GM21825 (cell line): ENCODE measurements around the gene EPHB2.
"Not testable (repeated sequence)": the region's sequence is repeated elsewhere in the genome, so short reads cannot be mapped to it uniquely, and the experiment has no call there.

ENCODE experiments used
- ATAC-seq: cut with Tn5 transposase; IDR thresholded peaks from one replicate; pipeline ENCODE4 v1.9.1; 2021; ENCODE audit warnings: mild to moderate bottlenecking, moderate library complexity; ENCODE audit not compliant: unreplicated experiment

EPHB2 gene

DNA sequence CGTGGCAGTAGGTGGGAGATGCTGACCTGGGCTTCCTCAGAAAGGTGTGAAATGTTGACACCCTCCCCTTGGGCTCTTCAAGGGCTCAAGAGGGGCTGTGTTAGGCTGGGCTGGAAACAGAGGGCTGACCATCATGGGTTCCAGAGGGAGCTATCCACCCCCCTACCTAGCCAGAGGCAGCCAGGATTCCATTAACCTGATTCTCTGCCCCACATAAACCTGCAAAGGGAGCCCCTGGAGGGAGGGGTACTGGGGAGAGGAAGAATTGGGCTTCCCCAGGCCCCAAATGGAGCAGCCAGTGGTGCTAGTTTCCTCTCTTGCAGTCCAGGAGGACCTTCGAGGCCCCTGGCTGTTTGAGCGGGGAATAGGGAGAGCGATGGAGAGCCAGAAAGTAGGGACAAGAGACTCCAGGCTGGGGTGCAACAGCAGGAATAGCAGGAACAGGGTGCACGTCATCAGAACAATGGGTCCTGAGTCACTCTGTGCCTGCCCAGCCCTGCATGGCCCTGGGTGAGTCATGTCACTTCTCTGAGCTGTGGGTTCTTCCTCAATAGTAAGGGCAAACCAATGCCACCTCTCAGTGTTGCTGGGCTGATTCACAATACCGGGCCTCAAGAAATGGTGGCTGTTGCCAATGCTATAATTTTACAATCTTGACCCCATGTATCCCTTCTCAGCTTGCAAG lies 121.2 kb downstream of the EPHB2 start:
- no peak for ATAC-seq

DNA sequence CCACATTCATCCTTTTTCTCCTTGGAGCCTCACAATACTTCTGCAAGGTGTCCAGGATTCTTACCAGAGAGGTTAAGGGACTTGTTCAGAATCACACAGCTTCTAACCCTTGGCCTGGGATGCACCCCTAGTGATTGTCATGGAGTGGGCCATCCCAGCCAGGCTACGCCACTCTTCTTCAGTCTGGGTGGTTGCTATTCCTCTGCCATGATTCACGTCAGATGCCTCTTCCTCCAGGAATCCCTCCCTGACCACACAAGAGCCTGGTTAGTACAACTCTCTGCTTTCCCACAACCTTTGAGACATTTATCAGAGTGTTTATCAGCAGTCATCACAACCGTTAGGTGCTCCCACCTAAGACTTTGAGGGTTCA lies 121.8 kb downstream of the EPHB2 start:
- no peak for ATAC-seq

DNA sequence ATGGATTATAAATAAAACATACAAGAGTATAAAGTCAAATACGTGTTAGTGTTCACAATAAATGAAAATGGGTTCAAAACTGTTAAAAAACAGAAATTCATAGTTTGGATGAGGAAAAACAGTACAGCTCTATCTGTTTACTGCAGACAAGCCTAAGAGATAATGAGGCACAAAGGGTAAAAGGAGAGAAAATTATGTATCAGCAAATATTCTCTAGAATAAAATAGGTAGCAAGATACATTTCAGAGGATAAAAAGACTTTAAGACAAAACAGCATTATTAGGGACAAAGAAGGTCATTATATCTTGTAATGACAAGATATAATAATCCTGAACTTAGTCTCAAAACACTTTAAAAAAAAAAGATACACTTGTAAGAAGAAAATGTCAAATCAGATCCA lies 123.1 kb downstream of the EPHB2 start:
- ATAC-seq, result no peak

DNA sequence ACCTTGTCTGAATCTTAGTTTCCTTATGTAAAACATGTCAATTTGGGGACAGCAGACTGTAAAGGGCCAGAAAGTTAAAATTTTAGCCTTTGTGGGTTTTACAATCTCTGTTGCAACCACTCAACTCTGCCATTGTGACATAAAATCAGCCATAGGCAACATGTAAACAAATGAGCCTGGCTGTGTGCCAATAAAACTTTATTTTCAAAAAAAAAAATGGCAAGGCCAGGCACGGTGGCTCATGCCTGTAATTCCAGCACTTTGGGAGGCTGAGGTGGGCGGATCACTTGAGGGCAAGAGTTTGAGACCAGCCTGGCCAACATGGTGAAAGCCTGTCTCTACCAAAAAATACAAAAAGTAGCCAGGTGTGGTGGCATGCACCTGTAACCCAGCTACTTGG lies 123.8 kb downstream of the EPHB2 start:
- ATAC-seq, result not testable (repeated sequence)

DNA sequence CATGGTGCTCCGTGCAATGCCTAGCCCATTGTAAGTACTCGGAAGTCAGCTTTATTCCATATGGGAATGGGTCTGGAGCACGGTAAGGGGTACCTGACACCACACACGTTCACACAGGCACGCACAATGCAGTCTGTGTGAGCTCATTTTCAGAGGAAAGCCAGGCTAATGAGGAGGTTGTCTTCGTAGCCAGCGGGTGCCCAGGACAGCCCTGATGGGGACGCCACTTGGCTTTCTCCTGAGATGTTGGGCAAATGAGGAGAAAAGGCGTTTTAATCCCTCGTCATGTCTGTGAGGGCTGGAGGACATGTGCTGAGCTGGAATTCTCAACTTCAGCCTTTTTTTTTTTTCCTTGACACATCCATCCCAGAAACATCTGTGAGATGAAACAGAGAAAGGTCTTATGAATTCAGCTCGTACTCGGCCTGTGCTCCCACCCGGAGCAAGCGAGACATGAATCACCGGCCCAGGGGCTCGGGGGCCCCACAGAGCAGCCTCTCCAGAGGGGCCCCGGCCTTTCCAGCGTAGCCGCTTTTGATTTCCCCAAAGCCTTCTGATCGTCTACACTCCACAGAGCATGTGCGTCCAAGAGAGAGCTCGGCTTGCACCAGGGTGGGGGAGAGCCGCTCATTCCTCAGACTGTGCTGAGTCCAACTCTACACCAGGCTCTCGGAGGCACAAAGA lies 125.1 kb downstream of the EPHB2 start:
- ATAC-seq, result no peak

DNA sequence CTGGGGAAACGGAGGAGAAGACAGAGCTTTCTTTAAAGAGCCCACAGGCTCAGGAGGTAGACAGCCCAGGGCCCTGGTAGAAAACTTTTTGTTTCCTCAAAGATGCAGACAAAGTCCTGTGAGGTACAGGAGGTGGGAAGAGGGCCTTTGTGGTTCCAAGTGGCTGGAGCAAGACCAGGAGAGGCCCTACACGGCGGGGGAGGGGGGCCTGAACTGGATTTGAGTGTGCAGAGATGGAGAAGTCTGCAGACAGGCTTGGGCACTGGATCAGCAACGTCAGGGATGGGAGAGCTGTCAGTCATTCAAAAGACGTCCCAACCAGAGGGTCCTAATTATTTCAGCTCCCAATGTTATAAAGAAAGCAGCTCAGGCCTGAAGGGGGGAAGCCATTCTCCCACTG lies 126.2 kb downstream of the EPHB2 start:
- ATAC-seq, result no peak

DNA sequence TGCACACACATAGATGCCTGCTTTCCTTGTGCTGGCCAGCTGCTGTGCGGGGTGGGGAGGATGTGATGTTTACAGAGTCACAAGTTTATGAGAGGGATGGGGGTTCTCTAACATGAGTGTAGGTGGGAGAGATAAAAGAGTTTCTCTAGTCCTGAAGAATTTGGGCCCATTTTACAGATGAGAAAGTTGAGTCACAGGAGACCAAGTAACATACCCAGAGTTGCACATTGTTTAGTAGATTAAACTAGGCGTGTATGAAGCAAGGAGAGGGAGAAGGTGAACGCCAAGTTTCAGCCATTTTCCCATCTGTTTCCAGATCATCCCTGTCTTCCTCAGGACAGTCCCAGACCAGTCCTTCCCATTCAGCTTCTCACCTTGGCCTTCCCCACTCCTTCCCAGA lies 126.7 kb downstream of the EPHB2 start:
- no peak for ATAC-seq

DNA sequence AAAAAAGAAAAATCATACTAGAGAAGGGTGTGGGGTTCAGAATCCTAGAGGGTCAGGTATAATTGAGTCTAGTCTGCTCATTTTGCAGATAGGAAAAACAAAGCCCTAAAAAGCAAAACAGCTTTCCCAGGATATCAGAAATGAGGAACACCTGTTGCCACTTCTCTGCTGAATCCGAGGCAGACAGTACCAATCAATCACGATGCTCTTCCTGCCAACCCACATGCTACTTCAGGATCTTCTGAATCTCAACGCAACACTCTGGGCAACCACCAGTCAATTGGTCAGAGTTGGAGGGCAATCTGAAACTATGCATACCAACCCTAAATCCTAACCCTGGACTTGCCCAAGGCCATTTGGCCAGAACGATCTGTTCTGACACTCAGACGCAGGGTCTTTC lies 128.3 kb downstream of the EPHB2 start:
- no peak for ATAC-seq

DNA sequence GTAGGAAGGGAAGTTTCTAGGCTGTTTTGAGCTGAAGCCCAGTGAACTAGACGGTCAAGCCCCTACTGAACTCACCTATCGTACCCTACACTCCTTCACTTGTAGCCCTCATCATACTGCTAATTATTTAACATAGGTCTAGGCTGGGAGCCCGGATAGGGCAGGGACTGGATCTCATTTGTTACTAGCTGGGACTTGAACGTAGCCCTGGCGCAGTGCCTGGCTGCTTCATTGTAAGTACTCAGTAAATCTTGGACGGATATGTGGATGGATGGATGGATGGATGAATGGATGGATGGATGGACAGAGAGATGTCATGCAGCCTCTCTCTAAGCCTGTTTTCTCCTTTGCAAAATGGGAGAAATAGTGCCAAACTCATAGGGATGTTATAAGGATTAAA lies 129.2 kb downstream of the EPHB2 start:
- no peak for ATAC-seq

DNA sequence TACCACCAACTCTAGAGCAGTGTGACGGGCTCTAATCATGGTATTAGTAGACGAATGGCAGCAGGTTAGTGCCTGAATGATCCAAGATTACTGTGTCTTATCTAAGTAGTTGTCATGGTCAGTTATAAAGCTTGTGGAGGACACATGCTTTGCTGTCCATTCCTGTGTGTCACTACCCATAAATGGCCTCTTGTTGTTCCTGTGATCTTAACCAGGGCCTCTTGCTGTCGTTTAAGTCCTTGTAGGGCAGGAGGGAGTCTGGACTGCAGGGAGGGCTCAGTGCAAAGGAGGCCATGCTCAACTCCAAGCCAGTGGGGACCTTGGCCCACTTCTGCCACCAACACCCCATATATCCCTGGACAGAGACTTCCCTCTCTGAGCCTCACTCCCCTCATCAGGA lies 130.5 kb downstream of the EPHB2 start:
- ATAC-seq, result no peak

DNA sequence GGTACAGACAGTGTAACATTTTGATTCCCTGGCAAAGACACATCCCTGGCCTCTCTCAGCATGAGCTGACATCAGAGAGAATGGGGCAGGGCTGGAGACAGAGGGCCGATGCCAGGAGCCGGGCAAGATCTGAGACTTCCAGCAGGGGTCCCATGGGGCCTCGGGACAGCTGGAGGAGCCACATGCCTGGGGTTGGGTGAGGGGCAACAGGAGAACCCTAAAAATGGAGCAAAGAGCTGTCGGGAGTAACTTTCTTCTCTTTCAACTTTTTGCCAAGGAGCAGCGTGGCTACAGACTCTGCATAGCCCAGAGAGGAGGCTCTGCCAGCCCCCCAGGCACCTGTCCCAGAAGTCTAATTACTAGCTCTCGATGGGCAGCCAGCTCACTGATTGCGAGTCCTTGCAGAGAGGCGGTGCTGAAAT lies 131.2 kb downstream of the EPHB2 start:
- no peak for ATAC-seq

DNA sequence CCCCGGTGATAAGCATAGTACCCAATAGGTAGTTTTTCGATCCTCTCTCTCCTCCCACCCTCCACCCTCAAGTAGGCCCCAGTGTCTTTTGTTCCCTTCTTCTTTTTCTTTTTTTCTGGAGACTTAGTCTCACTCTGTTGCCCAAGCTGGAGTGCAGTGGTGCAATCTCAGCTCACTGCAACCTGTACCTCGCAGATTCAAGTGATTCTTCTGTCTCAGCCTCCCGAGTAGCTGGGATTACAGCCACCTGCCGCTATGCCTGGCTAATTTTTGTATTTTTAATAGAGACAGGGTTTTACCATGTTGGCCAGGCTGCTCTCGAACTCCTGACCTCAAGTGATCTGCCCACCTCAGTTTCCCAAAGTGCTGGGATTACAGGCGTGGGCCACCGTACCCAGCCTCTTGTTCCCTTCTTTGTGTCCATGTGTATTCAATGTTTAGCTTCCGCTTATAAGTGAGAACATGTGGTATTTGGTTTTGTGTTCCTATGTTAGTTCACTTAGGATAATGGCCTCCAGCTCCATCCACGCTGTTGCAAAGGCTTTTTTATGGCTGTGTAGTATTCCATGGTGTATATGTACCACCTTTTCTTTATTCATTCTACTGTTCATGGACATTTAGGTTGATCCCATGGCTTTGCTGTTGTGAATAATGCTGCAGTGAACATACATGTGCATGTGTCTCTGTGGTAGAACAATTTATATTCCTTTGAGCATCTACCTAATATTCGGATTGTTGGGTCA lies 133.0 kb downstream of the EPHB2 start:
- not testable (repeated sequence) for ATAC-seq

DNA sequence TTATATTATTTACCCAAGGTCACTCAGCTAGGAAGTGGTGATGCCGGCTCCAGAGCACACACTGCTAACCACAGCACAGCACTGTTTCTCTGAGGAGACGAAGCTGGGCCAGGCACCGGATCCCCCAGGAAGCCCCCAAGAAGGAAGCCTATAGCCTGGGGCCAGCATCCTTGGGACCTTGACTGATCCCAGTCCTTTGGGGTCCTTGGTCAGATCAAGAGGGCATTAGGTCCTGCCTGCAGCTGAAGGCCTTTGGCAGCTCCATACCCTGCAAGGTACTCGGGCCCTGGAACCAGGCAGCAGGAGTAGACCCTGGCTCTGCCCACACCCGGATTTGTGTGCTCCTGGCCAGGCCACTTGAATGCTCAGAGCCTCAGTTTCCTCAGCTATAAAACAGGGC lies 134.0 kb downstream of the EPHB2 start:
- no peak for ATAC-seq

DNA sequence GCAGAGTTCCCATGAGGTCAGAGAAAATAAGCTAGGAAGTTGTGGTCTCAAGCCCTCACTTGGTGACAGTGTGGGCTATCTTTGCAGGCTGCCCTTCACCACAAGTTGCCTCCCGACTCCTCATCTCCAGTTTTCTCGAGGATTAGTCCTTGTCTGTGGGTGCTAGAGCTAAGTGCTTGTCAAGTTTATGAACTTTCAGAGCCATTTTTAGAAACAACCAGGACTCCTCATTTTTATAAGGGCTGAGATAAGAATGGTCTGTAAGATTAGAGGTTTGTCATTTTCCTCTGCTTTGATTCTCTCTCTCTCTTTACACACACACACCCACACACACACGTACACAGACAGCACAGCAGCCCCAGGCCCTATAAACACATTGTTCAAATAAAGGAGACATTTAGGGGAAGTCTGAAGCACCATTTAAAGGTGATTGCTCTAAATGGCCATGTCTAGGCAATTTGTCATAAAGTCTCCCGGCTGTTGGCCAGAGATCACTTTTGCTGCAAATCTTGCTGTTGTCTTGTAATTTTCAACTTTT lies 134.8 kb downstream of the EPHB2 start:
- ATAC-seq, result no peak

DNA sequence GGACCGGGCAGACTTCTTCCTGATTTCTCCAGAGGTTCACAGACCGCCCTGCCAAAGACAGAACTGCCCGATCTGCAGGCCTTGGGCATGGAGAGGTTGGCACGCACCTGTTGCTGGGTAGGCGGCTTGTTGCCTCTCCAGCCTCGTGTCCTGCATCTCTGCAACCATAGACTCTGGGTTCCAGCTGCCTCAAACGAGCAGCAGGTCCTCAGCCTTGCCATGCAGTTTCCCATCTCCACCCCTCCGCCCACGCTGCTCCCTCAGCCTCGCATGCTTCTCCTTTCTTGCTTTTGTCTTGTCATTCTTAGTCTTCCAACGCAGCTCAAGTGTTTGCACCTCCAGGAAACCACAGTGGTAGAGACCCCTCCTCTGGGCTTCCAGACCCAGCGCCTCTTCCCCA lies 135.8 kb downstream of the EPHB2 start:
- no peak for ATAC-seq

DNA sequence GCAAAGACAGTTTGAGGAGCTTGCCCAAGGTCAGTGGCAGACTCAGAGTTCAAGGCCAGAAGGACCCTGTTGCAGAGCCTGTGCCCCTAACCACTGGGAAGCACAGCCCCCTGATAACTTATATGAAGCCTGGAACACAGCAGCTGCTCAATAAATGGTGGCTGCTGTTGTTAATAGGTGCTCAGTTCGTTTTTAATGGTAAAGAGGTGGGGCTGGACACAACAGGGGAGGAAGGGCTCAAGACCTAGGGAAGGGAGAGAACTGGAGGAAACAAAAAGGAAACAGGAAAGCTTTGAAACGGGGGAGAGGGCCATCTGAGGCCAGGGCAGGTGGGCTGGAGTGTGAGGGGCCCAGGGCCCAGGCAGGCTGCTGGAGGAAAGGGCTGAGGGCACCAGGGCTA lies 136.6 kb downstream of the EPHB2 start:
- no peak for ATAC-seq

DNA sequence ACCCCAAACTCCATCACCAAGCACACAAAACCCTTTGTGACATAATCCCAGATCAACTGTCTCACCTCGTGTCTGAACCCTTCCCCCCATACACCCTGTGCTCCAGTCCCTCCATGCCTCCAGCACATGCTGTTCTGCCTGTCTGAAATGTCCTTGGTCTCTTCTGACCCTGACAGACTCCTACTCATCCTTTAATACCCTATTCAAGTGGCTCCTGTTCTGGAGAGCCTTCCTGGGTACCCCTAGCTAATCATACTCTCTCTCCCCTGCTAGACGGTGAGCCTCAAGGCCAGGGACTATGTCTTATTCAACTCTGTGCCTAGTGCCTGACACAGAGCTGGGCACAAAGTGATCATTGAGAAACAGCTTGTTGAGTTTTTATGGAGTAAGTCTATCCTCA lies 137.1 kb downstream of the EPHB2 start:
- ATAC-seq, result no peak

DNA sequence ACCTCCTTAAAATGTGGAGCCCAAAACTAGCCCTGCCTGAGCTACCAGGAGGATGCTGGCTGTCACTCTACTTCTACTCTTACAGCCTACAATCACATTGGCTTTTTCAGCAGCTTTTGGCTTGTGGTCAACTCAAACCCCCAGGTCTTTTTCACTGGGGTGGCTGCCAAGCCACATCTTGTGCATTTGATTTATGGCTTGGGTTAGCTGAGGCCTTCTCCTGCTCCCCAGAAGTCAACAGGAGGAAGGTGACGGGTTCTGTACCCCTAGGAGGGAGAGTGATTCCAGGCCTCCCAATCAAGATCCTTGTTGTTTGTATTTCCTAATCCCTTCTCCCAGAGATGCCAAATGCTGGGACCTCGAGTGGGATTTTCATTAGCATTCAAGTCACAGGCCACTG lies 137.8 kb downstream of the EPHB2 start:
- no peak for ATAC-seq

DNA sequence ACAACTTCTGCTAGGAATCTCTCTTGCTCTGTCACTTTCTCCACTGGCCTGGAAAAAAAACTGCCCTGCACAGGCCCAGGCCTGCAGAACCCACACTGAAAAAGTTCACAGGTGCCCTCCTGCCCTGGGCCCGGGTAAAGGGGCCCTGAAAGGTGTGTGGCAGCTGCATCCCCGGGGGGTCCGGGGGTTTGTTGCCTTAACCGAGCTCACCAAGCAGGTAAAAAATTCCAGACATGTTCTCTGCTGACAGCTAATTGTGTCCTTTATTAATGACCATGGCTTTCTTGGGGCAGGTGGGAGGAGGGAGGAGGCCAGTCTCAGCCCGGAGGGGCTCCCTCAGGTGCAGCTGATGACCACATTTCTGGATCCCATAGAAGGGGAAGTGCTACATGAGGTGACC lies 139.1 kb downstream of the EPHB2 start:
- no peak for ATAC-seq

DNA sequence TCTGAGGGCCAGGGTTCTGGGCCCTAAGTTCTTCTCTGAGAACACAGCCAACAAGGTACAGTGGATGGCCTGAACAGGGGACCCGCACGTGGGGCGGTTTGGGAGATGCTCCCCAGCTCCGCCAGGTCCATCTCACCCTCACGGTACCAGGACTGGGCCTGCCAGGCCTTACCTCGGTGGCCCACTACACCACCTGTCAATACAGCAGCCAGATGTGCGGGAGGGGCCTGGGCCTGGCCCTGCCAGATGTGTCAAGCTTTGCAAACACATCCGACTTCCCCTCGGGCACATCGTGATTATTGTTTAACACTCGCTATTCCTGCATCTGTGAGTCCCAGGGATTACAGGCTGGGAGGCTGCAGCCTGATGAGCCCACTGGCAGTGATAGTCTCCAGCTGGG lies 139.6 kb downstream of the EPHB2 start:
- no peak for ATAC-seq

DNA sequence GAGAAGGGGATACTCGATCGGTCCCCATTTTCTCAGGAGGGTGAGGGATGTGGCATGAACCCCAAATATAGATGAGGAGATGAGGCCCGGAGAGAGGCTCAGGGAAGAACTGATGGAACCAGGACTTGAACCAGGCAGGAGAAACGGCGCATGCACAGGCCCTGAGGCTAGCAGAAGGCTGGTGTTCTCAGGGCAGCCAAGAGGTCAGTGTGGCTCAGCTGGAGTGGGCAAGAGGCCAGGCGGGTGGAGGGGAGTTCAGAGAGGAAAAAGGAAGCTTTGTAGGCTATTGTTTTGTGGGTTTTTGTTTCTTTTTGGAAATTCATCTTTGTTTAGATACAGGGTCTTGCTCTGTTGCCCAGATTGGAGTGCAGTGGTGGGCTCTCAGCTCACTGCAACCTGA lies 140.0 kb downstream of the EPHB2 start:
- ATAC-seq, result no peak

DNA sequence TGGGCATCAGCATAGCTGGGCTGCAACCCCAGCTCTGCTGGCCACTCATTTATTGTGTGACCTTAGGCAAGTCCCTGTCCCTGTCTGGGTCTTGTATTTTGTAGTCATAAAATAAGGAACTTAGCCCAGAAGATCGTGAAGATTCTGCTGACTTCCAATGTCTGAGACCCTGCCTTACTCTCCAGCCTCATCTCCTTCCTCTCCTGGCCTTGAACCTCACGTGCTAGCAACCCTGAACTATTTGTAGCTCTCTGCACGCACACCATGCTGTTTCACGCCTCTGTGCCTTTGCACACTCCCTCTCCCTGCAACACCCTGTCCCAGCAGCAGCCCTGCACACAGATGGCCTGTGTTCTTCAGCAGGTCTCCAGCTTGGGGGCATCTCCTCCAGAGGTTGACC lies 140.9 kb downstream of the EPHB2 start:
- no peak for ATAC-seq
